ENCODE results near the gene RELCH.

RELCH gene

DNA sequence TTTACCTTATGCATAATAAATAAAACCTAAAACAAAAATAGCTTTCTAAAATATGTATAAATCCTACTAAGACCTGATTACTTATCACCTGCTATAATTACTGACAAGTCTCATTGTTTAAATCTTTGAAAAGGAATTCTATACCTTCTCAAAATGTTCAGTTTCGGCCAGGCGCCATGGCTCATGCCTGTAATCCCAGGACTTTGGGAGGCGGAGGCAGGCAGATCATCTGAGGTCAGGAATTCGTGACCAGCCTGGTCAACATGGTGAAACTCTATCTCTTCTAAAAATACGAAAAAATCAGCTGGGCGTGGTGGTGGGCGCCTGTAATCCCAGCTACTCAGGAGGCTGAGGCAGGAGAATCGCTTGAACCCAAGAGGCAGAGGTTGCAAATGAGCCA lies 58.1 kb downstream of the RELCH start:
- Histone ChIP-seq H3K9me3 (ENCODE audit: control insufficient read depth in 5 of 5, low read length in 5 of 5) (no peaks in the 10 kb centered on the region), H3K9ac (ENCODE audit: low read length in 5 of 5) (no peak overlapping the region), H3K36me3 (ENCODE audit: control insufficient read depth in 5 of 5, insufficient read depth in 5 of 5, low read length in 5 of 5) (peaks cover 11 to 25% (median 13%) of the 10 kb centered on the region in 5 donors), H3K27ac (ENCODE audit: low read depth, low read length) (no peak overlapping the region), H3K27me3 (ENCODE audit: control insufficient read depth in 5 of 5, insufficient read depth in 4 of 5, low read length in 5 of 5) (no peaks in the 10 kb centered on the region), H3K4me1 (ENCODE audit: control insufficient read depth in 5 of 5, insufficient read depth in 5 of 5, low read length in 5 of 5) (no peaks in the 10 kb centered on the region), H3K4me3 (ENCODE audit: low read depth in 1 of 5, low read length in 5 of 5) (no peak overlapping the region)

DNA sequence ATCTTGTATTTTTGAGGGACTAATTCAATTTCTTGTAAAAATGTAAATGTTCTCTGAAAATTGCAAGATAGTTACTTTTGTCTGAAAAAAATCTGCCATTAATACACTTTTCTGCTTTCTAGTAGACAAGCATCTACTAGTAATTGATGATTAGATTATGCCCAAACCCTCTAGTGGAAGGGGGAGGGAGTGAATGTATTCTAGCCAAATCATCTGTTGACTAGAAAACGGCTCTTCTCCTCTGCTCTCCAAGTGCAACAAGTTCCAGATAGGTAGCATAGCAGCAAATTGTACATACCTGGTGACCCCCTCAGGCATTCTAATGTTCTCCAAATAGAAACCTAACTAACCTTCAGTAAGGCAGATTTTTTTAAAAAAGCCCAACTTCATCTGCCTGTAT lies 58.6 kb downstream of the RELCH start:
- Histone ChIP-seq H3K4me3 (ENCODE audit: low read depth in 1 of 5, low read length in 5 of 5) (no peak overlapping the region), H3K27me3 (ENCODE audit: control insufficient read depth in 5 of 5, insufficient read depth in 4 of 5, low read length in 5 of 5) (no peaks in the 10 kb centered on the region), H3K9me3 (ENCODE audit: control insufficient read depth in 5 of 5, low read length in 5 of 5) (no peaks in the 10 kb centered on the region), H3K27ac (ENCODE audit: low read depth, low read length) (no peak overlapping the region), H3K4me1 (ENCODE audit: control insufficient read depth in 5 of 5, insufficient read depth in 5 of 5, low read length in 5 of 5) (no peaks in the 10 kb centered on the region), H3K36me3 (ENCODE audit: control insufficient read depth in 5 of 5, insufficient read depth in 5 of 5, low read length in 5 of 5) (peaks cover 9 to 25% (median 17%) of the 10 kb centered on the region in 5 donors), H3K9ac (ENCODE audit: low read length in 5 of 5) (no peak overlapping the region)

DNA sequence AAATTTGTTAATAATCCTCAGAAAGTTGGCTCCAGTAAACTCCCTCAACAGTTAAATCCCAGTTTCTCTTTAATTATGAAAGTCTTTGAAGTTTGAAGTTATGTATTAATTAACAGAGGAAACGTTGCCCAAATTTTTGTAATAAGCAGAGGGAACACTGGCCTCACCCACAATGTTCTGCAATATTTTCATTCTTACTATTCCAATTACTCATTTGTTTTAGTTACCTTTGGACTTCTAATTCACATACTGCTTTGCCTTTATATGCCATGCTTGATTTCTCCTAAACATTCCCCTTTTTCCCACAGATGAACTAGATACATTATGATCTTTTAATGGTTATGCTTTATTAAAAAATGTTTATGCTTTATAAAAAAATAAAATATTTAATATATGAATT lies 61.3 kb downstream of the RELCH start:
- Histone ChIP-seq H3K27ac (ENCODE audit: low read depth, low read length) (no peak overlapping the region), H3K9ac (ENCODE audit: low read length in 5 of 5) (no peak overlapping the region), H3K36me3 (ENCODE audit: control insufficient read depth in 5 of 5, insufficient read depth in 5 of 5, low read length in 5 of 5) (peaks cover 6 to 24% (median 16%) of the 10 kb centered on the region in 5 donors), H3K4me3 (ENCODE audit: low read depth in 1 of 5, low read length in 5 of 5) (no peak overlapping the region), H3K4me1 (ENCODE audit: control insufficient read depth in 5 of 5, insufficient read depth in 5 of 5, low read length in 5 of 5) (no peaks in the 10 kb centered on the region), H3K9me3 (ENCODE audit: control insufficient read depth in 5 of 5, low read length in 5 of 5) (no peaks in the 10 kb centered on the region), H3K27me3 (ENCODE audit: control insufficient read depth in 5 of 5, insufficient read depth in 4 of 5, low read length in 5 of 5) (no peaks in the 10 kb centered on the region)

DNA sequence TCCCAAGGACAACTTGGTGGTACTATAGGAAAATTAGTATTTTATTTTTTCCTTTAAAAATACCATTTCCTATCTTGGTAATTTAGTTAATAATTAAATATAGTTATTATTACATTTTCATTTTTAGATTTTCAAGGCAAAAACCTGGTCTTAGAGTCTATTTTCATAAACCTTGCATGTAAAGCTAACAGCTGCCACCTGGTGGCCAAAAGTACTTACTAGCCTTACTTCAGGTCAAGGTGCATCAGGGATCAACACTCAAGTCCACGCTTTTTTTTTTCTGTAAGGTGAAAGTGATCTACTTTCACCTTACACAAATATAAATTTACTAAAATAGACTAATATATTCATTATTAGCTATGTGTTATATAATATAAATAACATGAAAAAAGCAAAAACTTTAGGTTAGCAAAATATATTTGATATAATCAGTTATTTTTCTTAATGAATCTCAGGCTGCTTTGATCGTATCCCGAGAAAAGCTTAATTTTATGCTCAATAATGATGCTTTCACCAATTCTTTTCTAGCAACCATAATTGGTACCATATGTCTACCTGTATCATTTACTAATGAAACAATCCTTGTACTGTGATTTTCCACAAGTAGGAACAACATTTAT lies 62.5 kb downstream of the RELCH start:
- no peak overlapping the region for H3K27ac ChIP-seq (ENCODE audit: low read depth, low read length)
- no peaks in the 10 kb centered on the region for H3K27me3 ChIP-seq (ENCODE audit: control insufficient read depth in 5 of 5, insufficient read depth in 4 of 5, low read length in 5 of 5)
- H3K36me3 ChIP-seq (ENCODE audit: control insufficient read depth in 5 of 5, insufficient read depth in 5 of 5, low read length in 5 of 5), result peaks cover 6 to 22% (median 17%) of the 10 kb centered on the region in 5 donors
- H3K4me3 ChIP-seq (ENCODE audit: low read depth in 1 of 5, low read length in 5 of 5), result no peak overlapping the region
- H3K9me3 ChIP-seq (ENCODE audit: control insufficient read depth in 5 of 5, low read length in 5 of 5), result no peaks in the 10 kb centered on the region
- no peaks in the 10 kb centered on the region for H3K4me1 ChIP-seq (ENCODE audit: control insufficient read depth in 5 of 5, insufficient read depth in 5 of 5, low read length in 5 of 5)
- no peak overlapping the region for H3K9ac ChIP-seq (ENCODE audit: low read length in 5 of 5)

DNA sequence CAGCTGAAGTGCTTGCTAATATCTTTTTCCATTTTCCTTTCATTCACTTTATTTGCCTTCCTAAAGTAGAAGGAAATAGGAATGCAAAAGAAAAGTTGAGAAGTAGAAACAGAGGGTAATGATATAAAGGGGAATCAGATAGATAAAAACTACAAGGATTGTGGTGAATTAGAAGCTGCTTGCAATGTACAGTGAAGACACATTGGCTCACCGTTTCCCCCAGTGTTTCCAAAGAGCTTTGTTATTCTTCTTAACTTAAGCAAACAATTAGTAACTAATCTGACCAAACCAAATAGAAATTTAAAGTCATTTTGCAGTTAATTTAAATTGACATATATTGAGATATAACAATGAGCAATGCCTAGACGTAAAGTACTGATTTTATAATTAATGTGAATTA lies 63.4 kb downstream of the RELCH start:
- no peaks in the 10 kb centered on the region for H3K9me3 ChIP-seq (ENCODE audit: control insufficient read depth in 5 of 5, low read length in 5 of 5)
- H3K27me3 ChIP-seq (ENCODE audit: control insufficient read depth in 5 of 5, insufficient read depth in 4 of 5, low read length in 5 of 5), result no peaks in the 10 kb centered on the region
- peaks cover 6 to 24% (median 17%) of the 10 kb centered on the region in 5 donors for H3K36me3 ChIP-seq (ENCODE audit: control insufficient read depth in 5 of 5, insufficient read depth in 5 of 5, low read length in 5 of 5)
- no peak overlapping the region for H3K27ac ChIP-seq (ENCODE audit: low read depth, low read length)
- no peak overlapping the region for H3K4me3 ChIP-seq (ENCODE audit: low read depth in 1 of 5, low read length in 5 of 5)
- no peaks in the 10 kb centered on the region for H3K4me1 ChIP-seq (ENCODE audit: control insufficient read depth in 5 of 5, insufficient read depth in 5 of 5, low read length in 5 of 5)
- H3K9ac ChIP-seq (ENCODE audit: low read length in 5 of 5), result no peak overlapping the region

DNA sequence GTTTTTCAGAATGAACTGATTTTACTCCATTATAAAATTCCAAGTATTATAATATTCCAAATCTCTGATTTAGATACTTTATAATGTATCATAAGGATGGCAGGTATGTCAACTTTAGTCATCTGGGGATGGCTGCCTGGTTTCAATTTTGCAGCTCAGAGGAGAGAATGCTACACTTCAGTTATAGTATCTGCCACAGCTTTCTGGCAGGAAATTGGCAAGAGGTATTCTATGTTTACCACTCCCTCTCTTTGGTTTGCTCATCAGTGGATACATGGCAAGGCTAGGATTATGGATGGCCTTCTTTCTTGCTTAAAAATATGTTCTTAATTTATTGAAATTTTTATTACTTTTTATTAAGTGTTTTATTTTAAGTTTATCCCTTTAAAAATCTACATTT lies 71.0 kb downstream of the RELCH start:
- H3K36me3 ChIP-seq (ENCODE audit: control insufficient read depth in 5 of 5, insufficient read depth in 5 of 5, low read length in 5 of 5), result peaks cover 39 to 67% (median 50%) of the 10 kb centered on the region in 5 donors
- no peak overlapping the region for H3K4me3 ChIP-seq (ENCODE audit: low read depth in 1 of 5, low read length in 5 of 5)
- no peak overlapping the region for H3K27ac ChIP-seq (ENCODE audit: low read depth, low read length)
- no peaks in the 10 kb centered on the region for H3K27me3 ChIP-seq (ENCODE audit: control insufficient read depth in 5 of 5, insufficient read depth in 4 of 5, low read length in 5 of 5)
- no peaks in the 10 kb centered on the region for H3K4me1 ChIP-seq (ENCODE audit: control insufficient read depth in 5 of 5, insufficient read depth in 5 of 5, low read length in 5 of 5)
- H3K9ac ChIP-seq (ENCODE audit: low read length in 5 of 5), result no peak overlapping the region
- H3K9me3 ChIP-seq (ENCODE audit: control insufficient read depth in 5 of 5, low read length in 5 of 5), result no peaks in the 10 kb centered on the region

DNA sequence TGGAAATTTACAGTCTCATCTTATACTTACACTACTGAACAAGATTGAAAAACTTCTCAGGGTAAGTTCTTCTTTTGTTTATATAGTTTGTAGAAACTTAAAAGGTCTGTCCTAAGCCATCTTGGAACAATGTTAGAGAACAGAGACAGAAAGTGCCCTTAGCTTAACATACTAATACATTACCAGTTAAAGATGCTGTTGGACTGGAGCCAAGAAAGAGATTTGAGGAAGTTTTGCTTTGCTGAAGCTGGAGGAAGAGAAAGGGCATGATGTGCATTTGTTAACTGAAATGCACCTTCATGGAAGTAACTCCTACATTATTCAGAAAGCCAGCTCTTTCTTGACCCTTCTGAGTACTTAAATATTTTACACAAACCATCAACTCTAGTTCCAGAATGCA lies 71.6 kb downstream of the RELCH start:
- no peaks in the 10 kb centered on the region for H3K9me3 ChIP-seq (ENCODE audit: control insufficient read depth in 5 of 5, low read length in 5 of 5)
- no peak overlapping the region for H3K9ac ChIP-seq (ENCODE audit: low read length in 5 of 5)
- H3K36me3 ChIP-seq (ENCODE audit: control insufficient read depth in 5 of 5, insufficient read depth in 5 of 5, low read length in 5 of 5), result peaks cover 39 to 68% (median 48%) of the 10 kb centered on the region in 5 donors
- no peaks in the 10 kb centered on the region for H3K4me1 ChIP-seq (ENCODE audit: control insufficient read depth in 5 of 5, insufficient read depth in 5 of 5, low read length in 5 of 5)
- no peak overlapping the region for H3K4me3 ChIP-seq (ENCODE audit: low read depth in 1 of 5, low read length in 5 of 5)
- H3K27me3 ChIP-seq (ENCODE audit: control insufficient read depth in 5 of 5, insufficient read depth in 4 of 5, low read length in 5 of 5), result no peaks in the 10 kb centered on the region
- no peak overlapping the region for H3K27ac ChIP-seq (ENCODE audit: low read depth, low read length)

DNA sequence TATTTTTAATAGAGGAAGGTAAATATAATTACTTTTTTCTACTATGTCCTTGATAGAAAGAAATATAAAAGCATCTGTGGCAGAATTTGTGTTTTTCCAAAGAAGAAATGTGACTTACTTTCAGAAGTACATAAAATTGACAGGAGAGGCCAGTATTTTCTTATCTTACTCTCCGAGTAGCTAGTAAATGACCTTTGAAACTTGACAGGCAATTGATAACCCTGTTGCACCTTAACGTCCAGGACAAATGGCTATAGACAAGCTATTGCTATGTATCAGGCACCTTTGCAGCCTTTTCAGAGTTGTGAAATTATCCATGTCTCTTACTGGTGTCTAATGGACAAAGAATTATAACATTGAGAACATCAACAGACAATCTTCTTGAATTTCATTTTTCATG lies 75.0 kb downstream of the RELCH start:
- Histone ChIP-seq H3K9me3 (ENCODE audit: control insufficient read depth in 5 of 5, low read length in 5 of 5) (no peaks in the 10 kb centered on the region), H3K4me1 (ENCODE audit: control insufficient read depth in 5 of 5, insufficient read depth in 5 of 5, low read length in 5 of 5) (no peaks in the 10 kb centered on the region), H3K27ac (ENCODE audit: low read depth, low read length) (no peak overlapping the region), H3K27me3 (ENCODE audit: control insufficient read depth in 5 of 5, insufficient read depth in 4 of 5, low read length in 5 of 5) (no peaks in the 10 kb centered on the region), H3K9ac (ENCODE audit: low read length in 5 of 5) (no peak overlapping the region), H3K4me3 (ENCODE audit: low read depth in 1 of 5, low read length in 5 of 5) (no peak overlapping the region), H3K36me3 (ENCODE audit: control insufficient read depth in 5 of 5, insufficient read depth in 5 of 5, low read length in 5 of 5) (peaks cover 38 to 68% (median 54%) of the 10 kb centered on the region in 5 donors)

DNA sequence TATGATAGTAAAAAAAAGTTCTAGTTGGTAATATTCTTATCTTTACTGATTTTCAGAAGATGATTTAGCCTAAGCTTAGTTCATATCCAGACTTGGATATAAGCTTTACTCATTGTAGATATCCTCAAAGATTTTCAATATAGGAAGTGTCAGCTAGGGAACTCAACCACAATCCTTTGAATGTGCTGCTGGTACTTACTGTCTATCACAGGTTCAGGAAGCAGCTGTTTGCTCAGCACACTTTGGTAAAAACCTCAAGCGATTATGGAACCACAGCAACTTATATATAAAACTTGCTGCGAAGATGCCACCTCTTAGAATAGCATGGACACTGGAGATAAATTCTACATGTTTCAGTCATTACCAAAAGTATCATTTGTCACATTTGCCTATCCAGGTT lies 77.9 kb downstream of the RELCH start:
- Histone ChIP-seq H3K27ac (ENCODE audit: low read depth, low read length) (no peak overlapping the region), H3K27me3 (ENCODE audit: control insufficient read depth in 5 of 5, insufficient read depth in 4 of 5, low read length in 5 of 5) (no peaks in the 10 kb centered on the region), H3K9me3 (ENCODE audit: control insufficient read depth in 5 of 5, low read length in 5 of 5) (no peaks in the 10 kb centered on the region), H3K4me3 (ENCODE audit: low read depth in 1 of 5, low read length in 5 of 5) (no peak overlapping the region), H3K4me1 (ENCODE audit: control insufficient read depth in 5 of 5, insufficient read depth in 5 of 5, low read length in 5 of 5) (no peaks in the 10 kb centered on the region), H3K36me3 (ENCODE audit: control insufficient read depth in 5 of 5, insufficient read depth in 5 of 5, low read length in 5 of 5) (peaks cover 31 to 62% (median 42%) of the 10 kb centered on the region in 5 donors), H3K9ac (ENCODE audit: low read length in 5 of 5) (no peak overlapping the region)

DNA sequence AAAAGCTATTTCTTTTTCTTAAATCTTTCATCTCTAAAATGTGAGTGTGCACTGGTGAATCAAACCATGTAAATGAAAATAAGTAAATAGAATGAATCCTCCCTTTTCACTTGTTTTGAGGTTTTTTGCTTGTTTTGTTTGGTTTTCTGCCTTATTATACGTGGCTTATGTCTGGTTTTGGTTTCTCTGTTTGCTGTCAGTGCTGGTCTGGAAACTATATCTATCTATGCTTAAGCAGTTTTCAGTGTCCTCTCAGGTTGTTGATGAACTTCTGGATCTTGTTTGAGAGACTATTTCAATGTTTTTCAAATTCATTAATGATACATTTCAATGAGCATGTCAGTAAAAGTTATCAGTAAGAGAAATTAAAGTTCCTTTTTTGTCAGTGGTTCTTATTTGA lies 90.0 kb downstream of the RELCH start:
- Histone ChIP-seq H3K27me3 (ENCODE audit: control insufficient read depth in 5 of 5, insufficient read depth in 4 of 5, low read length in 5 of 5) (no peaks in the 10 kb centered on the region), H3K36me3 (ENCODE audit: control insufficient read depth in 5 of 5, insufficient read depth in 5 of 5, low read length in 5 of 5) (peaks cover 6 to 26% (median 22%) of the 10 kb centered on the region in 5 donors), H3K9ac (ENCODE audit: low read length in 5 of 5) (no peak overlapping the region), H3K4me1 (ENCODE audit: control insufficient read depth in 5 of 5, insufficient read depth in 5 of 5, low read length in 5 of 5) (peaks cover 0 to 14% (median 7%) of the 10 kb centered on the region in 5 donors), H3K9me3 (ENCODE audit: control insufficient read depth in 5 of 5, low read length in 5 of 5) (no peaks in the 10 kb centered on the region), H3K4me3 (ENCODE audit: low read depth in 1 of 5, low read length in 5 of 5) (no peak overlapping the region), H3K27ac (ENCODE audit: low read depth, low read length) (no peak overlapping the region)
